Mesendoderm (in vitro differentiated cells): Measurements from ENCODE around the gene MYMX.

Source experiments
- DNase-seq: peaks from one replicate; pipeline ENCODE4 v3.0.0; 2013
- H2AK5ac ChIP-seq: 2 replicates; pipeline ENCODE4 v1.6.1; 2013; ENCODE audit warnings: low read length, inconsistent platforms
- H2BK120ac ChIP-seq: 2 replicates; pipeline ENCODE4 v1.6.1; 2013; ENCODE audit warnings: low read depth, mild to moderate bottlenecking, low read length, moderate library complexity, mixed read lengths
- H2BK15ac ChIP-seq: replicated peaks from 2 replicates; pipeline ENCODE4 v1.6.1; 2013; ENCODE audit warnings: low read depth, mild to moderate bottlenecking, moderate library complexity
- H2BK5ac ChIP-seq: 2 replicates; pipeline ENCODE4 v1.6.1; 2013; ENCODE audit warnings: low read length, inconsistent platforms
- H3K18ac ChIP-seq: 2 replicates; pipeline ENCODE4 v1.6.1; 2013; ENCODE audit warnings: mild to moderate bottlenecking, low read length, mixed read lengths
- H3K23ac ChIP-seq: one replicate; pipeline ENCODE4 v1.6.1; 2013; ENCODE audit warnings: low read length
- H3K27ac ChIP-seq: 2 replicates; pipeline ENCODE4 v1.5.1; 2013; ENCODE audit warnings: low read depth, mild to moderate bottlenecking, inconsistent platforms, low read length, moderate library complexity
- H3K27me3 ChIP-seq: 2 replicates; pipeline ENCODE4 v1.6.1; 2013; ENCODE audit warnings: low read length, control low read depth, mild to moderate bottlenecking, inconsistent platforms; ENCODE audit not compliant: insufficient read depth, poor library complexity
- H3K36me3 ChIP-seq: 2 replicates; pipeline ENCODE4 v1.6.1; 2013; ENCODE audit warnings: low read length, inconsistent platforms; ENCODE audit not compliant: control insufficient read depth, insufficient read depth
- H3K4ac ChIP-seq: one replicate; pipeline ENCODE4 v1.6.1; 2013; ENCODE audit warnings: low read depth, mild to moderate bottlenecking, low read length, moderate library complexity
- H3K4me1 ChIP-seq: 2 replicates; pipeline ENCODE4 v1.6.1; 2013; ENCODE audit warnings: low read depth, low read length, inconsistent platforms; ENCODE audit not compliant: control insufficient read depth
- H3K4me2 ChIP-seq: 2 replicates; pipeline ENCODE4 v1.6.1; 2013; ENCODE audit warnings: low read length
- H3K4me3 ChIP-seq: 2 replicates; pipeline ENCODE4 v1.5.1; 2013; ENCODE audit warnings: mild to moderate bottlenecking, low read length
- H3K56ac ChIP-seq: one replicate; pipeline ENCODE4 v1.6.1; 2013; ENCODE audit warnings: low read length
- H3K79me1 ChIP-seq: 2 replicates; pipeline ENCODE4 v1.6.1; 2013; ENCODE audit warnings: low read length, inconsistent platforms
- H3K79me2 ChIP-seq: 2 replicates; pipeline ENCODE4 v1.6.1; 2013; ENCODE audit warnings: mild to moderate bottlenecking, low read length; ENCODE audit not compliant: control insufficient read depth, insufficient read depth
- H3K9ac ChIP-seq: 2 replicates; pipeline ENCODE4 v1.6.1; 2013; ENCODE audit warnings: low read length, inconsistent platforms
- H4K5ac ChIP-seq: one replicate; pipeline ENCODE4 v1.6.1; 2013; ENCODE audit warnings: low read length
- H4K8ac ChIP-seq: one replicate; pipeline ENCODE4 v1.6.1; 2013; ENCODE audit warnings: low read depth, mild to moderate bottlenecking, control low read depth, low read length, moderate library complexity
- WGBS: extraction: QIAGEN DNeasy Blood & Tissue Kit; methylation state at CpG from one replicate; pipeline ENCODE4 v1.1.7; 2013; ENCODE audit warnings: low lambda C conversion rate, missing lambda C conversion rate; ENCODE audit not compliant: insufficient coverage; ENCODE audit errors: extremely low coverage; 5-methylcytosine and 5-hydroxymethylcytosine counted together

Gene MYMX

GRCh38 chr6:44255871-44256774 is 39.4 kb downstream of the MYMX start:
- peak overlapping the region; percentile 95 for H3K9ac ChIP-seq
- H2AK5ac ChIP-seq: no peak overlapping the region
- no peak overlapping the region for H2BK15ac ChIP-seq
- H3K27me3 ChIP-seq: no peaks in the 10 kb centered on the region
- peaks cover 11% of the 10 kb centered on the region for H3K79me2 ChIP-seq
- peaks cover 6% of the 10 kb centered on the region for H3K79me1 ChIP-seq
- H2BK120ac ChIP-seq: no peak overlapping the region
- H4K8ac ChIP-seq: no peak overlapping the region
- no peak overlapping the region for H4K5ac ChIP-seq
- peak overlapping the region; percentile 82 for H3K27ac ChIP-seq
- peak overlapping the region; percentile 43 for H2BK5ac ChIP-seq
- peak; percentile 68 for DNase-seq
- H3K4ac ChIP-seq: no peak overlapping the region
- WGBS: no CpG with 5 or more reads among the region's 15 CpGs
- H3K36me3 ChIP-seq: peaks cover 22% of the 10 kb centered on the region
- H3K23ac ChIP-seq: no peak overlapping the region
- H3K56ac ChIP-seq: peak overlapping the region; percentile 97
- H3K4me2 ChIP-seq: peak overlapping the region; percentile 93
- no peaks in the 10 kb centered on the region for H3K4me1 ChIP-seq
- no peak overlapping the region for H3K18ac ChIP-seq
- H3K4me3 ChIP-seq: peak overlapping the region; percentile 86

- Histone ChIP-seq H3K36me3 (peaks cover 18% of the 10 kb centered on the region), H3K79me2 (peaks cover 8% of the 10 kb centered on the region)
- WGBS: no CpG with 5 or more reads among the region's 12 CpGs
Measured at GRCh38 chr6:44256775-44257024, 40.0 kb downstream of the MYMX start.

DNA sequence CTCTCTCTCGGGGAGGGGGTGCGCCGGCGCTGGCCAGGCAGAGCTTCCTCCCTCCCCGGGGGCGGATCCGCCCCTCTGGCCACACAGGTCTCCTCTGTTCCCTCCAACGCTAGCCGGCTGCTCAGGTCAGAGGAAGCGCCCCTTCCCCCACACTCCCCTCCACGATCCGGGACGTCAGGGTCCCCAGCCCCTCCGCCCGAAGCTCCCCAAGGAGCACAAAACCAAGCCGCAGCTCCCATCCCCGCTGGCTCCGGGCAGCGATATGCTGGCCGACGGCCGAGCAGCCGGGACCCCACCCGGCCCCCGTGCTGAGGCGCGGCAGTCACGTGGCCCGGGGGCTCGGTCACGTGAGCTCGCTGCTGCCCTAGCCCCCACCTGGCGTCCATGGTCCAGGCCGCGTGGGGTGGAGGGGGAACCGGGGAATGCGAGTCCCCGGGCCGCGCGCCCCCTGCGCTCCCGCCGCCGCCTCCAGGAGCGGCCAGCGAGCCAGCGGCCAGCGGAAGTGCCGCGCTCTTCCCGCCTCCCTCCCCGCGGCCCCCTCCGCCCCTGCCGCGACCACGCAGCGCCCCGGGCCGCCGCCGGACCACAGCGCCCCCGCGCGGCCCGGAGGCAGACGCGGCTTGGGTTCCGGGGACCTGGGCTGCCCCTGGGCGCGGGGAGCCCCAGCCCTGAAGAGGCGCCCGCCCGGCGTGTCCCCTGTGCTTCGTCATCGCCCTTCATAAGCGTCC is 40.5 kb downstream of the MYMX start, which contains the start of gene SLC35B2:
TSS of gene SLC35B2 (minus strand) at position 504 of the 728 bp plus-strand sequence. CDS start at position 386, 118 bp downstream.
- Histone ChIP-seq H3K4me2 (peak within 1 kb of the TSS; percentile 93), H2BK15ac (no peak within 1 kb of the TSS), H3K56ac (peak within 1 kb of the TSS; percentile 97), H3K4me1 (no peaks in the 10 kb centered on the region), H3K4ac (no peak within 1 kb of the TSS), H3K23ac (peak within 1 kb of the TSS; percentile 99), H3K79me2 (peaks cover 3% of the 10 kb centered on the region), H3K27me3 (no peaks in the 10 kb centered on the region), H4K5ac (no peak within 1 kb of the TSS), H3K18ac (peak within 1 kb of the TSS; percentile 75), H3K27ac (peak within 1 kb of the TSS; percentile 82), H3K9ac (peak within 1 kb of the TSS; percentile 95), H4K8ac (no peak within 1 kb of the TSS), H3K79me1 (no peaks in the 10 kb centered on the region), H3K4me3 (peak within 1 kb of the TSS; percentile 86), H2AK5ac (no peak within 1 kb of the TSS), H2BK120ac (no peak within 1 kb of the TSS), H3K36me3 (peaks cover 15% of the 10 kb centered on the region), H2BK5ac (peak within 1 kb of the TSS; percentile 43)
- no CpG with 5 or more reads among the region's 80 CpGs for WGBS
- peak; percentile 93 for DNase-seq

More at GRCh38 chr6:44256775-44257024, 40.0 kb downstream of the MYMX start:
- H4K8ac ChIP-seq: no peak overlapping the region
- peak overlapping the region; percentile 43 for H2BK5ac ChIP-seq
- DNase-seq: no peak
- H3K4ac ChIP-seq: no peak overlapping the region
- H2BK120ac ChIP-seq: no peak overlapping the region
- H3K4me3 ChIP-seq: peak overlapping the region; percentile 86
- no peaks in the 10 kb centered on the region for H3K27me3 ChIP-seq
- H4K5ac ChIP-seq: no peak overlapping the region
- H3K27ac ChIP-seq: peak overlapping the region; percentile 82
- H3K18ac ChIP-seq: no peak overlapping the region
- H3K56ac ChIP-seq: peak overlapping the region; percentile 97
- H3K9ac ChIP-seq: peak overlapping the region; percentile 95
- H3K4me2 ChIP-seq: peak overlapping the region; percentile 93
- H2AK5ac ChIP-seq: no peak overlapping the region
- H3K79me1 ChIP-seq: peaks cover 3% of the 10 kb centered on the region
- no peaks in the 10 kb centered on the region for H3K4me1 ChIP-seq
- no peak overlapping the region for H2BK15ac ChIP-seq
- H3K23ac ChIP-seq: no peak overlapping the region

GRCh38 chr6:44257753-44258324 is 41.1 kb downstream of the MYMX start:
- no peaks in the 10 kb centered on the region for H3K4me1 ChIP-seq
- peak overlapping the region; percentile 90 for H3K4me2 ChIP-seq
- no peak overlapping the region for H4K8ac ChIP-seq
- H3K27me3 ChIP-seq: no peaks in the 10 kb centered on the region
- peak overlapping the region; percentile 97 for H3K56ac ChIP-seq
- no peak overlapping the region for H4K5ac ChIP-seq
- H3K79me2 ChIP-seq: peaks cover 2% of the 10 kb centered on the region
- whole genome bisulfite sequencing: no CpG with 5 or more reads among the region's 15 CpGs
- no peak overlapping the region for H2BK120ac ChIP-seq
- H3K79me1 ChIP-seq: no peaks in the 10 kb centered on the region
- H3K4me3 ChIP-seq: peak overlapping the region; percentile 35
- no peak overlapping the region for H2BK5ac ChIP-seq
- H2BK15ac ChIP-seq: no peak overlapping the region
- H3K18ac ChIP-seq: no peak overlapping the region
- peak overlapping the region; percentile 99 for H3K23ac ChIP-seq
- no peak overlapping the region for H2AK5ac ChIP-seq
- no peak for DNase-seq
- peak overlapping the region; percentile 84 for H3K9ac ChIP-seq
- no peak overlapping the region for H3K4ac ChIP-seq
- peaks cover 13% of the 10 kb centered on the region for H3K36me3 ChIP-seq
- no peak overlapping the region for H3K27ac ChIP-seq

DNA sequence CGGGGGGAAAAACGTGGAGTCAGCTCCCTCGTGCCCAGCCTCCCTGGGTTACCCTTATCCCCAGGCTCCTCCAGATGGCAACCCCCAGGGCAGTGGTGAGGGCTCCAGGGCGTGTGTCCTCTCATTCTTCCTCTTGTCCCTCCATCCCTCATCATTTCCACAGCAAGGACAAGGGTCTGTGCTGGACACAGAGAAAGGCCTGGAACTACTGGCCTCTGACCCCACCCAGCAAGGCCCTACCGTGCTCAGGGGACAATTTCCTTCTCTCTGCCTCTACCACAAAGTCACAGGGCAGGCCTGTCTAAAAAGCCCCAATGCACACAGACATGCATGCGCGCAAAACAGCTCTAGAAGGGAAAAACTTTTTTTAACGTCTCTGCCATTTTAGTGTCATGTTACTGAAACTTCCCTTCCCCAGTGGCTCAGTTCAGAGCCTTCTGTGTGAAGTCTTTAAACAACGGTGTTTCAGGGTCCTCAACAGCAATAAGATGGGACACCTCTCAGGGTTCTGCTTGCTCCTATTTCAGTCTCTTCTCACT is 41.7 kb downstream of the MYMX start:
- H2BK15ac ChIP-seq: no peak overlapping the region
- H4K8ac ChIP-seq: no peak overlapping the region
- H3K79me1 ChIP-seq: no peaks in the 10 kb centered on the region
- no peak overlapping the region for H2BK5ac ChIP-seq
- no peak overlapping the region for H3K4me3 ChIP-seq
- H2BK120ac ChIP-seq: no peak overlapping the region
- H3K56ac ChIP-seq: no peak overlapping the region
- H3K18ac ChIP-seq: no peak overlapping the region
- no peak overlapping the region for H3K4me2 ChIP-seq
- H3K9ac ChIP-seq: no peak overlapping the region
- WGBS: no CpG with 5 or more reads among the region's 9 CpGs
- H4K5ac ChIP-seq: no peak overlapping the region
- H3K79me2 ChIP-seq: peaks cover 2% of the 10 kb centered on the region
- no peak overlapping the region for H3K4ac ChIP-seq
- H3K27ac ChIP-seq: no peak overlapping the region
- H3K36me3 ChIP-seq: peaks cover 9% of the 10 kb centered on the region
- no peak for DNase-seq
- no peaks in the 10 kb centered on the region for H3K27me3 ChIP-seq
- no peak overlapping the region for H3K23ac ChIP-seq
- H2AK5ac ChIP-seq: no peak overlapping the region
- peaks cover 3% of the 10 kb centered on the region for H3K4me1 ChIP-seq
